A549 (cell line): ENCODE results near the gene GTF3C5. TPM values are rescaled to one million over a fixed set of nuclear protein-coding genes. Genes with fewer than 3 reads are reported as not detected.
"Not testable (repeated sequence)": the region's sequence is repeated elsewhere in the genome, so short reads cannot be mapped to it uniquely, and the experiment has no call there.

Experiments used
- ATAC-seq, 2 experiments: fragments of 200-7000 bp in 1 of 2; fragments of >200 bp in 1 of 2; cut with Nextera tagmentation in 1 of 2; cut with Tn5 transposase in 1 of 2; 3 replicates each; pipeline versions ENCODE4 v1.8.0 to v1.9.1; 2018 to 2020; ENCODE audit warnings: mild to moderate bottlenecking in 1 of 2, moderate library complexity in 1 of 2
- CTCF ChIA-PET: fragments of 300-600 bp; sonication (Branson Sonifier 250); formaldehyde crosslinking; extraction: SDS; loops from one replicate; lab custom pipeline; 2021; ENCODE audit warnings: antibody characterized with exemption, inconsistent platforms; lab: Yijun Ruan, JAX
- POLR2A ChIA-PET: fragments of 350-600 bp; formaldehyde crosslinking; extraction: SDS; loops from one replicate; lab custom pipeline; 2021; ENCODE audit warnings: antibody characterized with exemption, inconsistent platforms; lab: Yijun Ruan, JAX
- DNase-seq, 2 experiments: peaks; one replicate each; pipeline versions ENCODE4 v3.0.0 to v3.0.0-alpha.2; 2011 to 2016; ENCODE audit warnings: low read depth in 1 of 2, low spot score in 1 of 2
- FAIRE-seq: peaks from 2 replicates; lab custom pipeline; 2011; peaks lifted over from hg19 to GRCh38; lab: Jason Lieb, UNC
- H3K27ac ChIP-seq, 2 experiments: fragments of >200 bp; sonication (Bioruptor Twin); formaldehyde crosslinking; 3 replicates each; pipeline ENCODE4 v1.5.1; 2016 to 2017
- H3K4me1 ChIP-seq: fragments of >200 bp; sonication (Bioruptor Twin); formaldehyde crosslinking; 3 replicates; pipeline ENCODE4 v1.6.1; 2016
- H3K4me2 ChIP-seq: fragments of >200 bp; sonication (Bioruptor Twin); formaldehyde crosslinking; 3 replicates; pipeline ENCODE4 v1.6.1; 2016
- H3K4me3 ChIP-seq: fragments of >200 bp; sonication (Bioruptor Twin); formaldehyde crosslinking; 3 replicates; pipeline ENCODE4 v1.5.1; 2016
- H3K9me3 ChIP-seq: fragments of >200 bp; sonication (Bioruptor Twin); formaldehyde crosslinking; 3 replicates; pipeline ENCODE4 v1.6.1; 2016
- ATOH8 ChIP-seq: fragments of 250-450 bp; sonication (Bioruptor Pico); IDR thresholded peaks from 2 replicates; pipeline ENCODE4 v1.5.0; 2020; ENCODE audit warnings: low read depth, mild to moderate bottlenecking, moderate library complexity
- CBX8 ChIP-seq: fragments of 200-600 bp; sonication (generic); IDR thresholded peaks from 2 replicates; pipeline ENCODE4 v1.6.1; 2016
- CHD2 ChIP-seq: fragments of 150-350 bp; IDR thresholded peaks from 2 replicates; pipeline ENCODE4 v1.6.1; 2014; ENCODE audit warnings: low read length; ENCODE audit not compliant: partially characterized antibody
- EP300 ChIP-seq, 2 experiments: fragments of >200 bp; sonication (Bioruptor Twin); formaldehyde crosslinking; IDR thresholded peaks; 2 replicates in 1 of 2; 3 replicates in 1 of 2; pipeline ENCODE4 v1.6.1; 2016 to 2017
- HDAC2 ChIP-seq: fragments of 200-600 bp; sonication (generic); IDR thresholded peaks from 2 replicates; pipeline ENCODE4 v1.6.1; 2016
- HES2 ChIP-seq: fragments of >200 bp; sonication (Bioruptor Twin); formaldehyde crosslinking; IDR thresholded peaks from 2 replicates; pipeline ENCODE4 v1.6.1; 2016
- HOXB5 ChIP-seq: fragments of 250-450 bp; sonication (Bioruptor Pico); IDR thresholded peaks from 2 replicates; pipeline ENCODE4 v1.5.0; 2020; ENCODE audit warnings: mild to moderate bottlenecking, moderate library complexity
- TFCP2L1 ChIP-seq: fragments of 250-450 bp; sonication (Bioruptor Pico); IDR thresholded peaks from 2 replicates; pipeline ENCODE4 v1.5.0; 2021; ENCODE audit warnings: mild to moderate bottlenecking
- ZC3H11A ChIP-seq: fragments of 450-650 bp; IDR thresholded peaks from 2 replicates; pipeline ENCODE4 v1.6.1; 2014; ENCODE audit warnings: antibody characterized with exemption, mild to moderate bottlenecking
- WGBS: methylation state at CpG from one replicate; pipeline ENCODE4 v1.1.6; 2017; ENCODE audit errors: missing lambda C conversion rate; 5-methylcytosine and 5-hydroxymethylcytosine counted together
- polyA plus RNA-seq, 4 experiments: library from polyadenylated mRNA; depleted of rRNA in 3 of 4; stranded (reverse); fragments of >200 nt; fragmentation: RNase III in 1 of 4; extraction: RNeasy Plus Mini Kit Qiagen cat#74134 plus additional on column Dnase treatment in 1 of 4; gene quantifications; 2 replicates in 3 of 4; 3 replicates in 1 of 4; pipeline ENCODE4 v1.2.3, GENCODE V29; 2011 to 2017
- TF ChIP-seq, protein P1 (sequence below): fragments of >200 bp; sonication (Bioruptor Twin); formaldehyde crosslinking; IDR thresholded peaks from 3 replicates; pipeline ENCODE4 v1.6.1; 2016

Gene GTF3C5
- polyA plus RNA-seq, 2 of the 4 experiments (the other 2 are of a cell fraction): 57.2 to 80.3 TPM

DNA sequence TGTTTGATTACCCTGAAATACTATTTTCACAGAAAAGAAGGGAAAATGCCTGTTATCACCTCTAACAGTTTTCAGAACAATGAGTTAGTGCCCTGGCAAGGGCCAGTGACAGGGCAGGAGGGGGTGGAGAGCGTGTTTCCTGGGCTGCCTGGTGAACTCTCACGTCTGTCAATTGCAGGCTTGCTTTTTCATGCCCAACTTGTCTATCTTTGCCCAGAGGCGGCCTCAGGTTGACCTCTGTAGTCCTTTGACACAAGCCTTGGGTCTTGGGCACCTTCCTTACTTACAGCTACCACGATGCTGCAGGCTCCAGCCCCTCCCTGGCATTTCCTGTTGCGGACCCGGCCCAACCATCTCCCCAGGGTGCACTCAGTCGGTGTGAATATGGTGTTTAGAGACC is 28.8 kb downstream of the GTF3C5 start:
- H3K4me1 ChIP-seq: 0 out of 3 replicates have a peak, but pooled peaks cover 3% of the 10 kb centered on the region
- WGBS: 85% methylated on average over 7 of the region's 7 CpGs
- POLR2A ChIA-PET: no interaction called here
- TF ChIP-seq CHD2: no peak
- TF ChIP-seq, all 56 proteins: peak for 0
- H3K27ac ChIP-seq: no peak overlapping the region
- DNase-seq (no peak), ATAC-seq (no peak), FAIRE-seq (no peak)
- no peak overlapping the region for H3K4me2 ChIP-seq
- CTCF ChIA-PET: interaction anchor here (1.3 to 5.5 kb wide), 3 partner anchors 11 to 87 kb away, joined by 4 to 45 read pairs (median 9); no protein-coding TSS in a partner anchor
- H3K4me3 ChIP-seq: no peak overlapping the region
- no peaks in the 10 kb centered on the region for H3K9me3 ChIP-seq

DNA sequence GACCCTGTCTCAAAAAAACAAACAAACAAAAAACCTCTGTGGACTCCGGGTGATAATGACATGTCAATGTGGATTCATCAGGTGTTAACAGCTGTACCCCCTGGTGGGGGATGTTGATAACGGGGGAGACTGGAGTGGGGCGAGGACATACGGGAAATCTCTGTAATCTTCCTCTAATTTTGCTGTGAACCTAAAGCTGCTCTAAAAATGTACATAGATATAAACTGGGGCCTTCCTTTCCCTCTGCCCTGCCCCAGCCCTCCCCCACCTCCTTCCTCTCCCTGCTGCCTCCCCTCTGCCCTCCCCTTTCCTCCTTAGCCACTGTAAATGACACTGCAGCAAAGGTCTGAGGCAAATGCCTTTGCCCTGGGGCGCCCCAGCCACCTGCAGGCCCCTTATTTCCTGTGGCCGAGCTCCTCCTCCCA is 29.6 kb downstream of the GTF3C5 start:
- 85% methylated on average over 6 of the region's 6 CpGs for WGBS
- H3K4me1 ChIP-seq: 0 out of 3 replicates have a peak, but pooled peaks cover 3% of the 10 kb centered on the region

DNA sequence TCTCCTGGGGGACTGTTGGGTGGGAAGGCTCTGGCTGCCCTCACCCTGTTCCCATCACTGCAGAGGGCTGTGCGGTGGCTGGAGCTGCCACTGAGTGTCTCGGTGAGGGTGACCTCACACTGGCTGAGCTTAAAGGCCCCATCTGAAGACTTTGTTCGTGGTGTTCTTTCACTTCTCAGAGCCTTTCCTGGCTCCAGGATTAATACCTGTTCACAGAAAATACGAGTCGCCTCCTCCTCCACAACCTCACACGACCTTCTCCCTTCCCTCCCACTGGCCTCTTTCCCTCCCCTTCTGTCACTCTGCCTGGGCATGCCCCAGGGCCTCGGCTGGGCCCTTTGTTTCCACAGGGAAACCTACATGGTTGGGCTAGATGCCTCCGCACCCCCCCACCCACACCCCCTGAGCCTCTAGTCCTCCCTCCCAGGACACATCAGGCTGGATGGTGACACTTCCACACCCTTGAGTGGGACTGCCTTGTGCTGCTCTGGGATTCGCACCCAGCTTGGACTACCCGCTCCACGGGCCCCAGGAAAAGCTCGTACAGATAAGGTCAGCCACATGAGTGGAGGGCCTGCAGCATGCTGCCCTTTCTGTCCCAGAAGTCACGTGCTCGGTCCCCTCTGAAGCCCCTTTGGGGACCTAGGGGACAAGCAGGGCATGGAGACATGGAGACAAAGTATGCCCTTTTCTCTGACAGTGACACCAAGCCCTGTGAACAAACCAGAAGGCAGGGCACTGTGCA is 30.4 kb downstream of the GTF3C5 start:
- CTCF ChIA-PET: interaction anchor here (1.1 to 5.5 kb wide), 2 partner anchors 39 to 85 kb away, joined by 3 to 45 read pairs; no protein-coding TSS in a partner anchor
- not testable (repeated sequence) for H3K9me3 ChIP-seq, H3K4me2 ChIP-seq, H3K4me1 ChIP-seq, FAIRE-seq, DNase-seq, H3K4me3 ChIP-seq
- WGBS: 83% methylated on average over 9 of the region's 14 CpGs
- H3K27ac ChIP-seq: peak overlapping the region in 1 of 2 experiments; percentile 76; a peak in 4 of 6 replicates
- peak in 1 of 2 experiments; percentile 26; a peak in 2 of 6 replicates for ATAC-seq
- POLR2A ChIA-PET: interaction anchor here (0.7 kb wide), 1 partner anchor 62 kb away, joined by 5 read pairs; no protein-coding TSS in a partner anchor

More for the DNA sequence above, 29.6 kb downstream of the GTF3C5 start:
- POLR2A ChIA-PET: no interaction called here
- Histone ChIP-seq H3K4me2 (no peak overlapping the region), H3K9me3 (no peaks in the 10 kb centered on the region), H3K4me3 (no peak overlapping the region)
- no peak for ATAC-seq
- CTCF ChIA-PET: interaction anchor here (1.1 to 5.5 kb wide), 4 partner anchors 12 to 86 kb away, joined by 3 to 45 read pairs (median 6); no protein-coding TSS in a partner anchor
- TF ChIP-seq CBX8: no peak
- TF ChIP-seq ZC3H11A: no peak
- no peak for TF ChIP-seq HDAC2
- TF ChIP-seq HOXB5: no peak
- TF ChIP-seq, protein P1, sequence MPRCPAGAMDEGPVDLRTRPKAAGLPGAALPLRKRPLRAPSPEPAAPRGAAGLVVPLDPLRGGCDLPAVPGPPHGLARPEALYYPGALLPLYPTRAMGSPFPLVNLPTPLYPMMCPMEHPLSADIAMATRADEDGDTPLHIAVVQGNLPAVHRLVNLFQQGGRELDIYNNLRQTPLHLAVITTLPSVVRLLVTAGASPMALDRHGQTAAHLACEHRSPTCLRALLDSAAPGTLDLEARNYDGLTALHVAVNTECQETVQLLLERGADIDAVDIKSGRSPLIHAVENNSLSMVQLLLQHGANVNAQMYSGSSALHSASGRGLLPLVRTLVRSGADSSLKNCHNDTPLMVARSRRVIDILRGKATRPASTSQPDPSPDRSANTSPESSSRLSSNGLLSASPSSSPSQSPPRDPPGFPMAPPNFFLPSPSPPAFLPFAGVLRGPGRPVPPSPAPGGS: no peak
- no peak for TF ChIP-seq EP300 (IDR thresholded peaks at IDR 0.05)
- no peak for TF ChIP-seq HES2
- TF ChIP-seq ATOH8: no peak
- TF ChIP-seq TFCP2L1 (CRISPR knock-in tag): no peak
- TF ChIP-seq, all 56 proteins: peak for 0
- no peak overlapping the region for H3K27ac ChIP-seq
- DNase-seq: no peak
- FAIRE-seq: no peak

- FAIRE-seq, H3K4me1 ChIP-seq, ATAC-seq, H3K4me3 ChIP-seq, H3K9me3 ChIP-seq, DNase-seq, CTCF ChIA-PET, H3K4me2 ChIP-seq: not testable (repeated sequence)
- 67% methylated on average over 2 of the region's 9 CpGs for WGBS
- H3K27ac ChIP-seq: peak within 1 kb of the TSS in 1 of 2 experiments; percentile 76; a peak in 4 of 6 replicates
- POLR2A ChIA-PET: interaction anchor here (0.7 kb wide), 1 partner anchor 61 kb away, joined by 5 read pairs; no protein-coding TSS in a partner anchor
Measured at GRCh38 chr9:133061764-133062145, 31.0 kb downstream of the GTF3C5 start, which contains the start of gene CEL. Gene CEL (plus strand): TSS chr9:133061981. CDS start chr9:133062003, 22 bp downstream.

DNA sequence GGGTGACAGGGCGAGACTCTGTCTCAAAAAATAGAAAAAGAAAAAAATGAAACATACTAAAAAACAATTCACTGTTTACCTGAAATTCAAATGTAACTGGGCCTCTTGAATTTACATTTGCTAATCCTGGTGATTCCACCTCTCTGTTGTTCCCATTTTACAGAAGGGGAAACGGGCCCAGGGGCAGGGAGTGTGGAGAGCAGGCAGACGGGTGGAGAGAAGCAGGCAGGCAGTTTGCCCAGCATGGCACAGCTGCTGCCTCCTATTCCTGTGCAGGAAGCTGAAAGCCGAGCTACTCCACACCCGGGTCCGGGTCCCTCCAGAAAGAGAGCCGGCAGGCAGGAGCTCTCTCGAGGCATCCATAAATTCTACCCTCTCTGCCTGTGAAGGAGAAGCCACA is 31.8 kb downstream of the GTF3C5 start:
- FAIRE-seq, H3K4me2 ChIP-seq, H3K4me1 ChIP-seq, ATAC-seq, DNase-seq, H3K27ac ChIP-seq, H3K4me3 ChIP-seq, POLR2A ChIA-PET, H3K9me3 ChIP-seq: not testable (repeated sequence)
- WGBS: 83% methylated on average over 7 of the region's 8 CpGs
- CTCF ChIA-PET: interaction anchor here (1.4 kb wide), 1 partner anchor 40 kb away, joined by 4 read pairs; no protein-coding TSS in a partner anchor
